Activated CD8-positive, alpha-beta memory T cell treated with anti-CD3 and anti-CD28 coated beads, Interleukin-2, amount 50 U/mL, for 1 hour (primary cell): ENCODE measurements around the gene ATP10B.
"Not testable (repeated sequence)": the region's sequence is repeated elsewhere in the genome, so short reads cannot be mapped to it uniquely, and the experiment has no call there.

ENCODE experiments used
- DNase-seq: peaks from one replicate; pipeline ENCODE4 v3.0.0-alpha.2; 2020; ENCODE audit errors: extremely low read depth

The ATP10B gene

GRCh38 chr5:160757194-160757593 lies 94.8 kb downstream of the ATP10B start:
- no peak for DNase-seq

GRCh38 chr5:160750938-160751657 lies 100.9 kb downstream of the ATP10B start:
- DNase-seq, result no peak

- no peak for DNase-seq
These were observed 102.3 kb downstream of the ATP10B start for GRCh38 chr5:160749682-160750081.

- no peak for DNase-seq
These were observed 103.0 kb downstream of the ATP10B start for GRCh38 chr5:160749026-160749425.

GRCh38 chr5:160747987-160748386 lies 104.0 kb downstream of the ATP10B start:
- DNase-seq, result no peak

- DNase-seq, result no peak
These were observed 104.5 kb downstream of the ATP10B start for GRCh38 chr5:160747559-160747958.

GRCh38 chr5:160744268-160745101 lies 107.5 kb downstream of the ATP10B start:
- no peak for DNase-seq

- no peak for DNase-seq
These were observed 109.0 kb downstream of the ATP10B start for GRCh38 chr5:160743027-160743426.

- no peak for DNase-seq
These were observed 109.6 kb downstream of the ATP10B start for GRCh38 chr5:160742446-160742845.

- DNase-seq, result no peak
These were observed 124.6 kb downstream of the ATP10B start for GRCh38 chr5:160727296-160727997.

- no peak for DNase-seq
These were observed 125.3 kb downstream of the ATP10B start for GRCh38 chr5:160726721-160727120.

GRCh38 chr5:160720822-160721221 lies 131.2 kb downstream of the ATP10B start:
- DNase-seq, result no peak

GRCh38 chr5:160715508-160715907 lies 136.5 kb downstream of the ATP10B start:
- not testable (repeated sequence) for DNase-seq

- no peak for DNase-seq
These were observed 148.3 kb downstream of the ATP10B start for GRCh38 chr5:160703547-160704189.

- no peak for DNase-seq
These were observed 149.1 kb downstream of the ATP10B start for GRCh38 chr5:160702934-160703333.

- DNase-seq, result no peak
These were observed 149.7 kb downstream of the ATP10B start for GRCh38 chr5:160702311-160702803.

- DNase-seq, result no peak
These were observed 150.6 kb downstream of the ATP10B start for GRCh38 chr5:160701403-160701802.

GRCh38 chr5:160699301-160699700 lies 152.7 kb downstream of the ATP10B start:
- no peak for DNase-seq

GRCh38 chr5:160697281-160697680 lies 154.7 kb downstream of the ATP10B start:
- no peak for DNase-seq

- DNase-seq, result no peak
These were observed 157.1 kb downstream of the ATP10B start for GRCh38 chr5:160694896-160695295.

GRCh38 chr5:160693831-160694465 lies 158.1 kb downstream of the ATP10B start:
- DNase-seq, result no peak
